Chondrocyte (in vitro differentiated cells): ENCODE data around the gene TRIM24. TPM values are rescaled to one million over a fixed set of nuclear protein-coding genes. Genes with fewer than 3 reads are reported as not detected.

Source experiments
- DNase-seq: peaks from one replicate; pipeline ENCODE4 v3.0.0; 2021; ENCODE audit warnings: mixed read lengths, low spot score
- H3K27ac Mint-ChIP-seq: one replicate; pipeline ENCODE4 v1.8.0; 2021; ENCODE audit warnings: mild to moderate bottlenecking, moderate library complexity, mixed read lengths; ENCODE audit not compliant: unreplicated experiment
- H3K27me3 Mint-ChIP-seq: 2 replicates; pipeline ENCODE4 v1.8.0; 2021; ENCODE audit warnings: low read depth, mixed read lengths
- H3K36me3 Mint-ChIP-seq: 2 replicates; pipeline ENCODE4 v1.8.0; 2021; ENCODE audit warnings: low read depth, mixed read lengths
- H3K4me1 Mint-ChIP-seq: 2 replicates; pipeline ENCODE4 v1.8.0; 2021; ENCODE audit warnings: low read depth, mild to moderate bottlenecking, mixed read lengths
- H3K4me3 Mint-ChIP-seq: one replicate; pipeline ENCODE4 v1.8.0; 2021; ENCODE audit warnings: mild to moderate bottlenecking, moderate library complexity, mixed read lengths; ENCODE audit not compliant: unreplicated experiment
- H3K9me3 Mint-ChIP-seq: 2 replicates; pipeline ENCODE4 v1.8.0; 2021; ENCODE audit warnings: low read depth, mixed read lengths
- CTCF ChIP-seq: fragments of 200-600 bp; sonication (generic); IDR thresholded peaks from 2 replicates; pipeline ENCODE4 v1.5.0; 2021; ENCODE audit warnings: antibody characterized with exemption, mild to moderate bottlenecking, moderate library complexity
- total RNA-seq: library from RNA; stranded (reverse); gene quantifications from 3 replicates; pipeline ENCODE4 v1.2.1, GENCODE V29; 2021

Gene TRIM24
- total RNA-seq, 1 donor from 2014 or later = 31.6 TPM

- no peak for DNase-seq
- no peaks in the 10 kb centered on the region for H3K4me1 Mint-ChIP-seq
- H3K27me3 Mint-ChIP-seq = no peaks in the 10 kb centered on the region
- no peak overlapping the region for H3K27ac Mint-ChIP-seq
- TF ChIP-seq CTCF = no peak
- H3K36me3 Mint-ChIP-seq = peaks cover 10% of the 10 kb centered on the region
- H3K4me3 Mint-ChIP-seq = no peak overlapping the region
- peaks cover 27% of the 10 kb centered on the region for H3K9me3 Mint-ChIP-seq
These were observed 30.3 kb upstream of the TRIM24 start for GRCh38 chr7:138429577-138430250.

- no peaks in the 10 kb centered on the region for H3K27me3 Mint-ChIP-seq
- peaks cover 27% of the 10 kb centered on the region for H3K9me3 Mint-ChIP-seq
- peaks cover 10% of the 10 kb centered on the region for H3K36me3 Mint-ChIP-seq
- no peak overlapping the region for H3K4me3 Mint-ChIP-seq
- TF ChIP-seq CTCF = no peak
- DNase-seq = no peak
- H3K27ac Mint-ChIP-seq = no peak overlapping the region
- no peaks in the 10 kb centered on the region for H3K4me1 Mint-ChIP-seq
These were observed 28.5 kb upstream of the TRIM24 start for GRCh38 chr7:138431517-138431916.

GRCh38 chr7:138433583-138434443 is 26.2 kb upstream of the TRIM24 start:
- H3K9me3 Mint-ChIP-seq = peaks cover 24% of the 10 kb centered on the region
- TF ChIP-seq CTCF = no peak
- no peak for DNase-seq
- H3K4me3 Mint-ChIP-seq = no peak overlapping the region
- no peaks in the 10 kb centered on the region for H3K4me1 Mint-ChIP-seq
- no peak overlapping the region for H3K27ac Mint-ChIP-seq
- no peaks in the 10 kb centered on the region for H3K27me3 Mint-ChIP-seq
- peaks cover 10% of the 10 kb centered on the region for H3K36me3 Mint-ChIP-seq

GRCh38 chr7:138434597-138435019 is 25.5 kb upstream of the TRIM24 start:
- H3K27ac Mint-ChIP-seq = no peak overlapping the region

More at GRCh38 chr7:138434597-138435019, 25.5 kb upstream of the TRIM24 start:
- TF ChIP-seq CTCF = no peak
- no peak overlapping the region for H3K4me3 Mint-ChIP-seq
- no peaks in the 10 kb centered on the region for H3K4me1 Mint-ChIP-seq
- H3K9me3 Mint-ChIP-seq = peaks cover 20% of the 10 kb centered on the region
- no peaks in the 10 kb centered on the region for H3K27me3 Mint-ChIP-seq
- H3K36me3 Mint-ChIP-seq = peaks cover 8% of the 10 kb centered on the region
- no peak for DNase-seq
